Astrocyte (in vitro differentiated cells and primary cell): Measurements from ENCODE around the gene SHANK1. TPM values are rescaled to one million over a fixed set of nuclear protein-coding genes. Genes with fewer than 3 reads are reported as not detected.

Experiments
- DNase-seq: peaks from one replicate; pipeline ENCODE4 v3.0.0-alpha.2; 2010; ENCODE audit warnings: low read depth
- FAIRE-seq: peaks from 2 replicates; lab custom pipeline; 2011; peaks lifted over from hg19 to GRCh38; lab: Jason Lieb, UNC
- H2AFZ ChIP-seq: 2 replicates; pipeline ENCODE4 v1.6.0; 2012; ENCODE audit warnings: low read depth, low read length, inconsistent platforms
- H3K27ac ChIP-seq: 2 replicates; pipeline ENCODE4 v1.5.1; 2011; ENCODE audit warnings: low read depth, low read length, inconsistent platforms
- H3K27me3 ChIP-seq: 2 replicates; pipeline ENCODE4 v1.6.0; 2011; ENCODE audit warnings: low read length, inconsistent platforms; ENCODE audit not compliant: insufficient read depth
- H3K36me3 ChIP-seq: 2 replicates; pipeline ENCODE4 v1.5.1; 2011; ENCODE audit warnings: low read length, inconsistent platforms; ENCODE audit not compliant: insufficient read depth
- H3K4me1 ChIP-seq: 2 replicates; pipeline ENCODE4 v1.5.1; 2011; ENCODE audit warnings: low read length, inconsistent platforms; ENCODE audit not compliant: insufficient read depth
- H3K4me2 ChIP-seq: 2 replicates; pipeline ENCODE4 v1.6.0; 2012; ENCODE audit warnings: low read length, inconsistent platforms
- H3K4me3 ChIP-seq: 2 replicates; pipeline ENCODE4 v1.5.1; 2011; ENCODE audit warnings: low read depth, mild to moderate bottlenecking, low read length, inconsistent platforms; ENCODE audit not compliant: insufficient read depth
- H3K79me2 ChIP-seq: 2 replicates; pipeline ENCODE4 v1.6.0; 2012; ENCODE audit warnings: mild to moderate bottlenecking, low read length, inconsistent platforms; ENCODE audit not compliant: insufficient read depth
- H3K9ac ChIP-seq: 2 replicates; pipeline ENCODE4 v1.6.0; 2012; ENCODE audit warnings: mild to moderate bottlenecking, low read length, inconsistent platforms
- H3K9me3 ChIP-seq: 2 replicates; pipeline ENCODE4 v1.5.1; 2012; ENCODE audit warnings: low read depth, mild to moderate bottlenecking, low read length, inconsistent platforms; ENCODE audit not compliant: insufficient read depth
- H4K20me1 ChIP-seq: 2 replicates; pipeline ENCODE4 v1.6.0; 2012; ENCODE audit warnings: low read length, inconsistent platforms; ENCODE audit not compliant: insufficient read depth
- H3K27ac Mint-ChIP-seq: one replicate; pipeline ENCODE4 v1.8.0; 2021; ENCODE audit warnings: mild to moderate bottlenecking, mixed read lengths; ENCODE audit not compliant: unreplicated experiment
- H3K27me3 Mint-ChIP-seq: one replicate; pipeline ENCODE4 v1.8.0; 2021; ENCODE audit warnings: low read depth, mixed read lengths; ENCODE audit not compliant: unreplicated experiment
- H3K36me3 Mint-ChIP-seq: one replicate; pipeline ENCODE4 v1.8.0; 2021; ENCODE audit warnings: low read depth, mixed read lengths; ENCODE audit not compliant: unreplicated experiment
- H3K4me1 Mint-ChIP-seq: one replicate; pipeline ENCODE4 v1.8.0; 2021; ENCODE audit warnings: low read depth, mixed read lengths; ENCODE audit not compliant: unreplicated experiment
- H3K4me3 Mint-ChIP-seq: one replicate; pipeline ENCODE4 v1.8.0; 2021; ENCODE audit warnings: mild to moderate bottlenecking, moderate library complexity, mixed read lengths; ENCODE audit not compliant: unreplicated experiment
- H3K9me3 Mint-ChIP-seq: one replicate; pipeline ENCODE4 v1.8.0; 2021; ENCODE audit warnings: mild to moderate bottlenecking, mixed read lengths; ENCODE audit not compliant: unreplicated experiment
- CTCF ChIP-seq: IDR thresholded peaks from 2 replicates; pipeline ENCODE4 v1.5.1; 2011; ENCODE audit warnings: low read depth, mild to moderate bottlenecking, inconsistent platforms, low read length, moderate library complexity; ENCODE audit not compliant: insufficient read depth
- EZH2 ChIP-seq: IDR thresholded peaks from 2 replicates; pipeline ENCODE4 v1.6.1; 2012; ENCODE audit warnings: mild to moderate bottlenecking, low read length, inconsistent platforms; ENCODE audit not compliant: insufficient read depth
- total RNA-seq: library from RNA; stranded (reverse); gene quantifications from 2 replicates; pipeline ENCODE4 v1.2.1, GENCODE V29; 2021

Gene SHANK1
- total RNA-seq, 1 donor from 2014 or later: not detected

- H3K36me3 Mint-ChIP-seq: peaks cover 2% of the 10 kb centered on the region
- no peak for FAIRE-seq
Observed at GRCh38 chr19:50711196-50711595, 8.4 kb downstream of the SHANK1 start.

GRCh38 chr19:50710612-50711011, 9.0 kb downstream of the SHANK1 start:
- no peaks in the 10 kb centered on the region for H3K27me3 Mint-ChIP-seq
- Histone ChIP-seq H3K27ac (no peak overlapping the region), H3K9ac (no peak overlapping the region), H3K4me3 (no peak overlapping the region), H3K9me3 (no peaks in the 10 kb centered on the region), H2AFZ (no peak overlapping the region), H3K27me3 (no peaks in the 10 kb centered on the region), H4K20me1 (no peaks in the 10 kb centered on the region), H3K4me1 (no peaks in the 10 kb centered on the region), H3K36me3 (no peaks in the 10 kb centered on the region), H3K4me2 (no peak overlapping the region), H3K79me2 (no peaks in the 10 kb centered on the region)
- peaks cover 28% of the 10 kb centered on the region for H3K9me3 Mint-ChIP-seq
- H3K4me1 Mint-ChIP-seq: no peaks in the 10 kb centered on the region
- no peak for TF ChIP-seq EZH2
- TF ChIP-seq CTCF: no peak
- no peak for FAIRE-seq
- no peak for DNase-seq
- peaks cover 2% of the 10 kb centered on the region for H3K36me3 Mint-ChIP-seq
- H3K27ac Mint-ChIP-seq: no peak overlapping the region
- no peak overlapping the region for H3K4me3 Mint-ChIP-seq

More at GRCh38 chr19:50711196-50711595, 8.4 kb downstream of the SHANK1 start:
- Histone ChIP-seq H3K9ac (no peak overlapping the region), H3K4me1 (no peaks in the 10 kb centered on the region), H3K27ac (no peak overlapping the region), H3K79me2 (no peaks in the 10 kb centered on the region), H3K27me3 (no peaks in the 10 kb centered on the region), H2AFZ (no peak overlapping the region), H3K4me2 (no peak overlapping the region), H4K20me1 (no peaks in the 10 kb centered on the region), H3K36me3 (no peaks in the 10 kb centered on the region), H3K9me3 (no peaks in the 10 kb centered on the region), H3K4me3 (no peak overlapping the region)
- DNase-seq: no peak
- no peak overlapping the region for H3K4me3 Mint-ChIP-seq
- H3K4me1 Mint-ChIP-seq: no peaks in the 10 kb centered on the region
- TF ChIP-seq CTCF (no peak), EZH2 (no peak)
- H3K27ac Mint-ChIP-seq: no peak overlapping the region
- no peaks in the 10 kb centered on the region for H3K27me3 Mint-ChIP-seq
- peaks cover 30% of the 10 kb centered on the region for H3K9me3 Mint-ChIP-seq

- no peak overlapping the region for H3K9ac ChIP-seq
- peaks cover 25% of the 10 kb centered on the region for H3K9me3 Mint-ChIP-seq
- no peak overlapping the region for H3K4me2 ChIP-seq
- H3K36me3 Mint-ChIP-seq: peaks cover 2% of the 10 kb centered on the region
- H3K4me3 ChIP-seq: no peak overlapping the region
- H3K4me3 Mint-ChIP-seq: no peak overlapping the region
- DNase-seq (no peak), FAIRE-seq (no peak)
- H3K27ac Mint-ChIP-seq: no peak overlapping the region
- H4K20me1 ChIP-seq: no peaks in the 10 kb centered on the region
- H2AFZ ChIP-seq: no peak overlapping the region
- no peak overlapping the region for H3K27ac ChIP-seq
- no peaks in the 10 kb centered on the region for H3K27me3 Mint-ChIP-seq
- H3K36me3 ChIP-seq: no peaks in the 10 kb centered on the region
- no peaks in the 10 kb centered on the region for H3K27me3 ChIP-seq
- no peaks in the 10 kb centered on the region for H3K4me1 ChIP-seq
- H3K4me1 Mint-ChIP-seq: no peaks in the 10 kb centered on the region
- TF ChIP-seq CTCF (no peak), EZH2 (no peak)
- H3K79me2 ChIP-seq: no peaks in the 10 kb centered on the region
- H3K9me3 ChIP-seq: no peaks in the 10 kb centered on the region
Observed at GRCh38 chr19:50710094-50710493, 9.5 kb downstream of the SHANK1 start.
